ENCODE data around the gene TPSB2. TPM values are rescaled to one million over a fixed set of nuclear protein-coding genes. Genes with fewer than 3 reads are reported as not detected.

The TPSB2 gene
- total RNA-seq, 1 donor from 2014 or later = not detected

GRCh38 chr16:1221628-1222552 is 8.1 kb downstream of the TPSB2 start:
- no peak for DNase-seq (ENCODE audit: low read depth)

GRCh38 chr16:1220841-1221627 is 8.9 kb downstream of the TPSB2 start:
- no peak for DNase-seq (ENCODE audit: low read depth)

GRCh38 chr16:1220098-1220728 is 9.8 kb downstream of the TPSB2 start:
- no peak for DNase-seq (ENCODE audit: low read depth)

GRCh38 chr16:1218930-1219611 is 10.9 kb downstream of the TPSB2 start:
- DNase-seq (ENCODE audit: low read depth) = no peak

GRCh38 chr16:1218061-1218929 is 11.7 kb downstream of the TPSB2 start:
- DNase-seq (ENCODE audit: low read depth) = no peak

GRCh38 chr16:1217526-1217925 is 12.5 kb downstream of the TPSB2 start:
- no peak for DNase-seq (ENCODE audit: low read depth)

GRCh38 chr16:1216681-1217400 is 13.1 kb downstream of the TPSB2 start:
- no peak for DNase-seq (ENCODE audit: low read depth)

- DNase-seq (ENCODE audit: low read depth) = no peak
These were observed 13.7 kb downstream of the TPSB2 start for GRCh38 chr16:1216296-1216619.

GRCh38 chr16:1215574-1216295 is 14.2 kb downstream of the TPSB2 start:
- DNase-seq (ENCODE audit: low read depth) = no peak

GRCh38 chr16:1214719-1215118 is 15.3 kb downstream of the TPSB2 start:
- DNase-seq (ENCODE audit: low read depth) = no peak

GRCh38 chr16:1213796-1214372 is 16.1 kb downstream of the TPSB2 start:
- no peak for DNase-seq (ENCODE audit: low read depth)

- DNase-seq (ENCODE audit: low read depth) = no peak
These were observed 16.8 kb downstream of the TPSB2 start for GRCh38 chr16:1213231-1213630.

- no peak for DNase-seq (ENCODE audit: low read depth)
These were observed 17.3 kb downstream of the TPSB2 start for GRCh38 chr16:1212616-1213194.

- no peak for DNase-seq (ENCODE audit: low read depth)
These were observed 18.3 kb downstream of the TPSB2 start for GRCh38 chr16:1211451-1212268.

GRCh38 chr16:1210461-1210860 is 19.5 kb downstream of the TPSB2 start:
- no peak for DNase-seq (ENCODE audit: low read depth)

GRCh38 chr16:1209081-1209480 is 20.9 kb downstream of the TPSB2 start:
- no peak for DNase-seq (ENCODE audit: low read depth)

GRCh38 chr16:1208239-1208830 is 21.6 kb downstream of the TPSB2 start:
- no peak for DNase-seq (ENCODE audit: low read depth)

All from myocyte (in vitro differentiated cells).